22Rv1 (cell line): ENCODE measurements around the gene HSDL2.

Experiments used
- ZFX ChIP-seq: fragments of 450-650 bp; IDR thresholded peaks from 2 replicates; pipeline ENCODE4 v1.6.1; 2017; ENCODE audit warnings: antibody characterized with exemption, borderline replicate concordance
- TF ChIP-seq, protein P1 (sequence below): fragments of 450-650 bp; IDR thresholded peaks from 2 replicates; pipeline ENCODE4 v1.5.1; 2017; ENCODE audit warnings: mild to moderate bottlenecking

GRCh38 chr9:112465352-112465751 lies 85.4 kb downstream of the HSDL2 start:
- TF ChIP-seq, protein P1, sequence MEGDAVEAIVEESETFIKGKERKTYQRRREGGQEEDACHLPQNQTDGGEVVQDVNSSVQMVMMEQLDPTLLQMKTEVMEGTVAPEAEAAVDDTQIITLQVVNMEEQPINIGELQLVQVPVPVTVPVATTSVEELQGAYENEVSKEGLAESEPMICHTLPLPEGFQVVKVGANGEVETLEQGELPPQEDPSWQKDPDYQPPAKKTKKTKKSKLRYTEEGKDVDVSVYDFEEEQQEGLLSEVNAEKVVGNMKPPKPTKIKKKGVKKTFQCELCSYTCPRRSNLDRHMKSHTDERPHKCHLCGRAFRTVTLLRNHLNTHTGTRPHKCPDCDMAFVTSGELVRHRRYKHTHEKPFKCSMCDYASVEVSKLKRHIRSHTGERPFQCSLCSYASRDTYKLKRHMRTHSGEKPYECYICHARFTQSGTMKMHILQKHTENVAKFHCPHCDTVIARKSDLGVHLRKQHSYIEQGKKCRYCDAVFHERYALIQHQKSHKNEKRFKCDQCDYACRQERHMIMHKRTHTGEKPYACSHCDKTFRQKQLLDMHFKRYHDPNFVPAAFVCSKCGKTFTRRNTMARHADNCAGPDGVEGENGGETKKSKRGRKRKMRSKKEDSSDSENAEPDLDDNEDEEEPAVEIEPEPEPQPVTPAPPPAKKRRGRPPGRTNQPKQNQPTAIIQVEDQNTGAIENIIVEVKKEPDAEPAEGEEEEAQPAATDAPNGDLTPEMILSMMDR, result no peak
- no peak for TF ChIP-seq ZFX
